Measurements from ENCODE around the gene DNAL4.
"Not testable (repeated sequence)": the region's sequence is repeated elsewhere in the genome, so short reads cannot be mapped to it uniquely, and the experiment has no call there.

Gene DNAL4

GRCh38 chr22:38826801-38827200 is 32.9 kb upstream of the DNAL4 start:
- no peak for DNase-seq

GRCh38 chr22:38826386-38826785 is 32.4 kb upstream of the DNAL4 start:
- no peak for DNase-seq

- DNase-seq: peak; percentile 4
These were observed 30.6 kb upstream of the DNAL4 start for GRCh38 chr22:38824585-38824984.

- no peak for DNase-seq
These were observed 29.7 kb upstream of the DNAL4 start for GRCh38 chr22:38823637-38824036.

- DNase-seq: no peak
These were observed 29.1 kb upstream of the DNAL4 start for GRCh38 chr22:38823076-38823475.

- DNase-seq: no peak
These were observed 26.1 kb upstream of the DNAL4 start for GRCh38 chr22:38820020-38820419.

- no peak for DNase-seq
These were observed 25.5 kb upstream of the DNAL4 start for GRCh38 chr22:38819387-38819940.

GRCh38 chr22:38817196-38817595 is 23.3 kb upstream of the DNAL4 start:
- no peak for DNase-seq

GRCh38 chr22:38815842-38816241 is 21.9 kb upstream of the DNAL4 start:
- DNase-seq: no peak

- DNase-seq: no peak
These were observed 17.3 kb upstream of the DNAL4 start for GRCh38 chr22:38811241-38811640.

- DNase-seq: not testable (repeated sequence)
These were observed 11.2 kb upstream of the DNAL4 start for GRCh38 chr22:38805041-38805593.

GRCh38 chr22:38802671-38803121 is 8.8 kb upstream of the DNAL4 start:
- no peak for DNase-seq

GRCh38 chr22:38799265-38800002 is 5.5 kb upstream of the DNAL4 start:
- no peak for DNase-seq

- DNase-seq: no peak
These were observed 4.6 kb upstream of the DNAL4 start for GRCh38 chr22:38798496-38798895.

GRCh38 chr22:38796262-38796957 is 2.5 kb upstream of the DNAL4 start:
- DNase-seq: no peak

- no peak for DNase-seq
These were observed 1.6 kb upstream of the DNAL4 start for GRCh38 chr22:38795569-38795968.

- no peak for DNase-seq
These were observed 626 bp downstream of the DNAL4 start for GRCh38 chr22:38793317-38793716.

GRCh38 chr22:38792833-38793232 is 1.1 kb downstream of the DNAL4 start:
- no peak for DNase-seq

- no peak for DNase-seq
These were observed 4.3 kb downstream of the DNAL4 start for GRCh38 chr22:38789606-38790005.

GRCh38 chr22:38788846-38789245 is 5.1 kb downstream of the DNAL4 start:
- DNase-seq: no peak

- DNase-seq: no peak
These were observed 5.7 kb downstream of the DNAL4 start for GRCh38 chr22:38788021-38788816.

- DNase-seq: no peak
These were observed 7.3 kb downstream of the DNAL4 start for GRCh38 chr22:38786631-38787030.

- no peak for DNase-seq
These were observed 9.1 kb downstream of the DNAL4 start for GRCh38 chr22:38784856-38785255.
